Natural killer cell treated with Interleukin-12 subunit alpha and Interleukin-12 subunit beta and Interleukin-15 and Interleukin-18, amount 100 ng/mL, for 72 hours (primary cell): ENCODE results near the gene ABHD16B. TPM values are rescaled to one million over a fixed set of nuclear protein-coding genes. Genes with fewer than 3 reads are reported as not detected.

Experiments
- ATAC-seq, 2 donors: fragments of 150-1000 bp; cut with Tn5 transposase in 1 of 2; sonication (Bioruptor Pico), chemical (Tn5 transposase) in 1 of 2; 2 replicates each; pipeline ENCODE4 v1.10.0; 2021
- DNase-seq: peaks from one replicate; pipeline ENCODE4 v3.0.0; 2022; ENCODE audit warnings: low spot score
- H3K27ac Mint-ChIP-seq, 2 donors: 1 replicate in 1 of 2; 2 replicates in 1 of 2; pipeline ENCODE4 v1.8.0; 2022; ENCODE audit warnings: mixed read lengths in 2 of 2, mild to moderate bottlenecking in 1 of 2, moderate library complexity in 1 of 2
- H3K27me3 Mint-ChIP-seq, 2 donors: 1 replicate in 1 of 2; 2 replicates in 1 of 2; pipeline ENCODE4 v1.8.0; 2022; ENCODE audit warnings: mixed read lengths in 2 of 2
- H3K36me3 Mint-ChIP-seq: one replicate; pipeline ENCODE4 v1.8.0; 2022; ENCODE audit warnings: mixed read lengths
- H3K4me1 Mint-ChIP-seq, 2 donors: 1 replicate in 1 of 2; 2 replicates in 1 of 2; pipeline ENCODE4 v1.8.0; 2022; ENCODE audit warnings: low read depth in 2 of 2, mixed read lengths in 2 of 2, mild to moderate bottlenecking in 1 of 2
- H3K4me3 Mint-ChIP-seq: one replicate; pipeline ENCODE4 v1.8.0; 2022; ENCODE audit warnings: mixed read lengths
- H3K9me3 Mint-ChIP-seq: 2 replicates; pipeline ENCODE4 v1.8.0; 2022; ENCODE audit warnings: mixed read lengths
- total RNA-seq, 2 donors: library from RNA; stranded (reverse); gene quantifications; one replicate each; pipeline ENCODE4 v1.2.3, GENCODE V29; 2022

ABHD16B gene
- total RNA-seq, 2 donors from 2014 or later: not detected

GRCh38 chr20:63884506-63885263 is 23.4 kb downstream of the ABHD16B start:
- no peak for DNase-seq
- H3K36me3 Mint-ChIP-seq: no peaks in the 10 kb centered on the region
- peak; percentile 43 to 69 for ATAC-seq

GRCh38 chr20:63885264-63886053 is 24.2 kb downstream of the ABHD16B start:
- Mint-ChIP-seq H3K4me1 (peaks cover 6 to 13% of the 10 kb centered on the region in 2 donors), H3K9me3 (no peaks in the 10 kb centered on the region), H3K36me3 (no peaks in the 10 kb centered on the region), H3K27me3 (no peaks in the 10 kb centered on the region), H3K4me3 (no peak overlapping the region), H3K27ac (no peak overlapping the region)
- peak in 1 of 2 donors; percentile 9 for ATAC-seq
- DNase-seq: no peak

More at GRCh38 chr20:63884506-63885263, 23.4 kb downstream of the ABHD16B start:
- Mint-ChIP-seq H3K4me1 (peaks cover 6 to 13% of the 10 kb centered on the region in 2 donors), H3K27ac (no peak overlapping the region), H3K4me3 (no peak overlapping the region), H3K9me3 (no peaks in the 10 kb centered on the region), H3K27me3 (no peaks in the 10 kb centered on the region)

GRCh38 chr20:63886054-63886419 is 24.7 kb downstream of the ABHD16B start:
- H3K27ac Mint-ChIP-seq: no peak overlapping the region
- no peak overlapping the region for H3K4me3 Mint-ChIP-seq
- H3K36me3 Mint-ChIP-seq: no peaks in the 10 kb centered on the region
- ATAC-seq (no peak), DNase-seq (no peak)
- H3K27me3 Mint-ChIP-seq: no peaks in the 10 kb centered on the region
- H3K9me3 Mint-ChIP-seq: no peaks in the 10 kb centered on the region
- H3K4me1 Mint-ChIP-seq: peaks cover 6 to 13% of the 10 kb centered on the region in 2 donors

DNA sequence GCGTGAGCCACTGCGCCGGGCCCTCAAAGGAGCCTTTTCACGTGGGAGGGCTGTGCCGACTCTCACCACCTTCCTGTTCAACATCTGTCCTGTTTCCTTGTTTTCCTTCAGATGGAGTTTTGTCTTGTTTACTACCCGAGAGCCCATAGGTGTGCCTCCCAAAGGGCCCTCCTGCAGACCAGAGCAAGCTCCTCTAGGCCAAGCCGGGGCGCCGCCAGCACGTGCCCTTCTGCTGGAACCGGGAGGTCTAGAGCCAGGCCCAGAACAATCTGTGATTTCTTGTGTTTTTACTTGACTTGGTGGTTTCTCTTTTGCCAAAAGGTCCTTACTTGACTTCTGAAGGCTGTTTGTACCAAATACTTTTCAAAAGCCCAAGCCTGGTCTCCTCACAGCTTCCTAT is 25.6 kb downstream of the ABHD16B start:
- DNase-seq (no peak), ATAC-seq (no peak)
- H3K4me3 Mint-ChIP-seq: no peak overlapping the region
- peaks cover 6 to 13% of the 10 kb centered on the region in 2 donors for H3K4me1 Mint-ChIP-seq
- H3K27ac Mint-ChIP-seq: no peak overlapping the region
- no peaks in the 10 kb centered on the region for H3K27me3 Mint-ChIP-seq
- no peaks in the 10 kb centered on the region for H3K9me3 Mint-ChIP-seq
- no peaks in the 10 kb centered on the region for H3K36me3 Mint-ChIP-seq

DNA sequence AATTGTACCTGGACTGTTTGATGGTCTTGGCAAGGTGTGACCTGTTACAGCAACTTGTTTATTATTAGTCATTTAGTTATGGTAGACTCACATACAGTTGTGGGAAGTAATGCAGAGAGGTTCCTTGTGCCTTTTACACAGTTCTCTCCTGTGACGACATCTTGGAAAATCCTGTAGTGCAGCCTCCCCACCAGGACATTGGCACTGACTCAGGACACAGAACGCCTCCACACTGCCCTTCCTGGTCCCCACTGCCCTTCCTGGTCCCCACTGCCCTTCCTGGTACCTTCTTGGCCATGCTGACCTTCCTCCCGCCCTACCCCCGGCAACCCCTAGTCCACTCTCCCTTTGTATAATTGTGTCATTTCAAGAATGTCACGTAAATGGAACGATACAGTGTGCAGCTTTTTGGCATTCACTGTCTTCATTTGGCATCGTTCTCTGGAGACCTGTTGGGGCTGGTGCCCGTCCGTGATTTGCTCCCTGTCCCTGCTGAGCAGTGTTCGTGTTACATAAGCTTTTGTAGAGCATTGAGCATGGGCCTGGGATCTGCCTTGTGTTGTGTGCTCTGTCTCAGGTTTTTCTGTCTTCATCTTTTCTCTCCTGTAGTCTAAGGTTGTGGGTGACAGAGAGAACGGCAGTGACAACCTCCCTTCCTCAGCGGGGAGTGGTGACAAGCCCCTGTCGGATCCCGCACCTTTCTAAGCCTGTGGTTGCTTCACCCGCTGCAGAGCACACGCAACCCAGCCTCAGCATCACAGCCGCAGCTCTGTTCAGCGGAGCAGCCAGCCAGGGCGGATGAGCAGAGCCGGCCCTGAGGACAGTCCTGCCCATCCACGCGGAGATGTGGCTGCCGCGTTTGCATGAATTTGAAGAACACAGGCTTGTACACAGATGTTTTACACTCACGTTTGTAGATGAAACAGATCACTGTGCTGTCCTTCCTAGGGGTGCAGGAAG is 28.2 kb downstream of the ABHD16B start:
- no peaks in the 10 kb centered on the region for H3K36me3 Mint-ChIP-seq
- peaks cover 9 to 12% of the 10 kb centered on the region in 2 donors for H3K4me1 Mint-ChIP-seq

GRCh38 chr20:63890201-63890576 is 28.9 kb downstream of the ABHD16B start:
- Mint-ChIP-seq H3K27ac (no peak overlapping the region), H3K36me3 (no peaks in the 10 kb centered on the region), H3K4me3 (no peak overlapping the region), H3K27me3 (no peaks in the 10 kb centered on the region), H3K9me3 (no peaks in the 10 kb centered on the region), H3K4me1 (peaks cover 5 to 9% of the 10 kb centered on the region in 2 donors)
- ATAC-seq (no peak), DNase-seq (no peak)

More for the DNA sequence above, 28.2 kb downstream of the ABHD16B start:
- no peak for DNase-seq
- Mint-ChIP-seq H3K4me3 (no peak overlapping the region), H3K27me3 (no peaks in the 10 kb centered on the region), H3K27ac (no peak overlapping the region), H3K9me3 (no peaks in the 10 kb centered on the region)
- ATAC-seq: no peak

DNA sequence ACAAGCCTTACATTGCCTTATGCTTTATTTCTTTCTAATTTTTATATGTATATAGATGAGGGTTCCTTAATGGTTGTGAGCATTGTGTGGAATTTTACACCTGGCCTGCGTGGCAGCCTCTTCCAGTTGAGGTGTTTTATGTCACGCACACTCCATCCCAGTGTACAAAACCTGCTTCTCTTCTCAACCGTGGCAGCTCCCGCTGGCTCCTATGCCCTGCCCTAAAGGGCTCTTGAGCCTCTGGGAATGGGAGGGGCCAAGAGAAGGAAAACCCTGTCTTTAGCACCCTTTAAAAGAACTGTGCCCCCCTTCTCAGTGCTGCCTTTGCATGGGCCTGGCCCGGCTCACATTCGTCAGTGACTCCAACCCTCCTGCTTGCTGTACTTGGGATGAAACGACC is 29.3 kb downstream of the ABHD16B start:
- Mint-ChIP-seq H3K36me3 (peaks cover under 1% of the 10 kb centered on the region), H3K9me3 (no peaks in the 10 kb centered on the region), H3K4me3 (no peak overlapping the region), H3K27ac (no peak overlapping the region), H3K27me3 (no peaks in the 10 kb centered on the region), H3K4me1 (peaks cover 5 to 9% of the 10 kb centered on the region in 2 donors)
- ATAC-seq (no peak), DNase-seq (no peak)

DNA sequence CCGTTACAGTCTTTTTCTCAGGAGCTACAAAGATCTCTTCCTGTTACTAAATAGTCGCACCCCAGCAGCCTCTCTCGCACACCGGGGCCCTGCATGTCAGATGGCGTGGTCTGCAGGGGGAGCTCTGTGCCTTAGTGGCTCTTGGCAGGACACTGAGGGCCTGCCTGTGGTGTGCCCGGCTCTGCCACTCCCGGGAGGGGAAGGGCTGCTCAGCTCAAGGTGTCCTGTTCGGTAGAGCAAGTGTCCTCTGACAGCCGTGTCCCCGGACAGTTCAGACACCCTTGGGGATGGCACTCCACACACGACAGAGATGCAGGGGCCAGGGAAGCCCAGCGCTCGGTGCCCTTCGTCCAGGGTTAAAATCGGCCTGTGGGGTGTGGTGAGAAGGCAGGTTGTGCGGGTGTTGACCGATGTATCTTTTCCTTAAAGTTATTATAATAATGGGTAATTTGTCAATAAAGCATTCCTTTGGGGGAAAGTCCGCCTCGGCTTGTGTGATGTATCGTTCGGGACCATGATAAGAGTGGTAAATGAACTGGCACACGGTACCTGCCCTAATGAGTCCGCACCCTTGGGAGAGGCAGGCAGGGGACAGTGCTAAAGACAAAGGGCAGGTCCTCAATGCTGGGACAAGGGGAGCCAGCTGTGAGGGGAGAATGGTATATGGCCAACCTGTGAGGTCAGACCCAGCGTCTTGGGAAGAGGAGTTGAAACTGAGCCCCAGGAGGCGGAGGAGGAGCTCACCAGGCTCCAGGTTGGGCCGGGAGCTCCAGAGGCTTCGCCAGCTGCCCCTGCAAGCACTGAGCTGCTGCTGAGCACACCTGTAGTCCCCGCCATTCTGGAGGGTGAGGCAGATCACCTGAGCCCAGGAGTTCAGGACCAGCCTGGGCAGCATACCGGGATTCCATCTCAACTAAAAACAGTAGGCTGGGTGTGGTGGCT is 30.0 kb downstream of the ABHD16B start:
- no peaks in the 10 kb centered on the region for H3K9me3 Mint-ChIP-seq
- ATAC-seq: no peak
- H3K4me3 Mint-ChIP-seq: no peak overlapping the region
- no peak overlapping the region for H3K27ac Mint-ChIP-seq
- no peaks in the 10 kb centered on the region for H3K27me3 Mint-ChIP-seq
- H3K4me1 Mint-ChIP-seq: peaks cover 10 to 15% of the 10 kb centered on the region in 2 donors
- DNase-seq: no peak
- peaks cover 6% of the 10 kb centered on the region for H3K36me3 Mint-ChIP-seq

- Mint-ChIP-seq H3K27me3 (no peaks in the 10 kb centered on the region), H3K36me3 (peaks cover 6% of the 10 kb centered on the region), H3K27ac (no peak overlapping the region), H3K4me3 (no peak overlapping the region), H3K4me1 (peaks cover 16 to 22% of the 10 kb centered on the region in 2 donors), H3K9me3 (no peaks in the 10 kb centered on the region)
- no peak for DNase-seq
- ATAC-seq: no peak
Observed at GRCh38 chr20:63892402-63892801, 31.1 kb downstream of the ABHD16B start.

- Mint-ChIP-seq H3K4me3 (peak overlapping the region; percentile 88), H3K27me3 (no peaks in the 10 kb centered on the region), H3K4me1 (peaks cover 27 to 35% of the 10 kb centered on the region in 2 donors), H3K9me3 (no peaks in the 10 kb centered on the region), H3K27ac (peak overlapping the region; percentile 60 to 77), H3K36me3 (peaks cover 6% of the 10 kb centered on the region)
- DNase-seq: no peak
- ATAC-seq: no peak
Observed at GRCh38 chr20:63893999-63894357, 32.7 kb downstream of the ABHD16B start.

DNA sequence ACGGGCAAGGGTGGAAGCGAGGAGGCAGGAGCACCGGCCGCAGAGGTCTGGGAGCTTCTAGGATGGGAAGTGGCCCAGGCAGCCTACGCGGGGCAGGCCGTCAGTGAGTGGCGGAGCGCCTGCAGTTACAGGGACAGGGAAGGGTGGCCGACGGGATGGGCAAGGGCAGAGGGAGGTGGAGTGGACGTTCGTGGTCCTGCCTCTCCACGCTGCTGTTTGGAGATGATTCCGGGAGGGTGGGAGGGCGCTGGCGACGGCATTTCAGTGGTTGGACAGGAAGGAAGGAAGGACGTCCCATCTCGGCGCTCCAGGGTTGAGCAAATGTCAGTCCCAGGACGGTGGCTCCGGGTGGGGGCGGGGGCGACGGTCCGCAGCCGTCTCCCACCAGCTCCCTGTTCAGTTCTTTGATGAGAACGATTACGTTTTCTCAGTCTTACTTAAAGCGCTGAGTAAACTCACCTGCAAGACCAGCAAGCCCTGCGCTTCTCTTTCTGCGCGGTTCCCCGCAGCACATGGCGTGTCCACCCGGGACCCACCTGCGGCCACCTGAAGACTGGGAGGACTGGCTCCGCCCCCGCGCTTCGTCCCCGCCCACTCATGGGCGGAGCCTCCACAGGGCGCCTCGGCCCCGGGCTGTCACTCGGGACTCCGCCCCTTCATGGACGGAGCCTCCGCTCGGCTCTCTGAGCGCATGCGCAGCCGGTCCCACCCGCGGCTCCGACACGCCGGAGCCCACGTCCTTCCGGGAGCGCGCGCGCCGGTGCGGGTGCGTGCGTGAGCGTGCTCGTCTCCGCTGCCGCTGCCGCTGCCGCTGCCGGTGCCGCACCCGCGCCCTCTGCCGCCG is 33.3 kb downstream of the ABHD16B start, which contains the start of gene DNAJC5:
Gene DNAJC5, plus strand, starts transcription at position 769 of the 844 bp plus-strand sequence. CDS start 33,220 bp downstream, outside the sequence.
- ATAC-seq (peak; percentile 96 to 97), DNase-seq (peak; percentile 99)
- peak within 1 kb of the TSS; percentile 96 for H3K4me3 Mint-ChIP-seq
- H3K27ac Mint-ChIP-seq: peak within 1 kb of the TSS; percentile 93 to 95
- H3K9me3 Mint-ChIP-seq: no peaks in the 10 kb centered on the region
- no peaks in the 10 kb centered on the region for H3K27me3 Mint-ChIP-seq
- H3K36me3 Mint-ChIP-seq: peaks cover 6% of the 10 kb centered on the region
- peaks cover 30 to 38% of the 10 kb centered on the region in 2 donors for H3K4me1 Mint-ChIP-seq
